K562 (cell line): Measurements from ENCODE around the gene BTD. TPM values are rescaled to one million over a fixed set of nuclear protein-coding genes. Genes with fewer than 3 reads are reported as not detected.

Experiments
- ATAC-seq: fragments of 200-7000 bp; cut with Tn5 transposase; 3 replicates; pipeline ENCODE4 v1.9.1; 2020; ENCODE audit warnings: moderate library complexity
- BruUV-seq: library from RNA; stranded (reverse); fragments of 400-500 nt; replicated peaks from 2 replicates; lab custom pipeline; 2021; lab: Mats Ljungman, UMichigan
- CTCF ChIA-PET: fragments of 300-600 bp; formaldehyde crosslinking; extraction: SDS; loops from one replicate; lab custom pipeline; 2021; ENCODE audit warnings: low intra/inter-chr PET ratio; lab: Yijun Ruan, JAX
- POLR2A ChIA-PET: fragments of 300-600, 350-650 bp; sonication (Branson Sonifier 250); formaldehyde crosslinking; extraction: SDS; loops from one replicate; lab custom pipeline; 2021; ENCODE audit warnings: antibody characterized with exemption, inconsistent platforms; lab: Yijun Ruan, JAX
- DNase-seq, 4 experiments: peaks; one replicate each; pipeline versions ENCODE4 v3.0.0 to v3.0.0-alpha.2; 2011 to 2018; ENCODE audit warnings: low spot score in 3 of 4, mixed read lengths in 3 of 4; ENCODE audit errors: extremely low read depth in 1 of 4
- FAIRE-seq: peaks from 2 replicates; lab custom pipeline; 2011; peaks lifted over from hg19 to GRCh38; lab: Jason Lieb, UNC
- H2AFZ ChIP-seq: 2 replicates; pipeline ENCODE4 v1.6.0; 2011; ENCODE audit warnings: low read depth, low read length, control low read depth, inconsistent platforms
- H3K27ac ChIP-seq: fragments of 200-600 bp; 3 replicates; pipeline ENCODE4 v1.8.0; 2011; ENCODE audit warnings: low read depth, mild to moderate bottlenecking, control low read depth, inconsistent platforms, low read length, moderate library complexity, mixed read lengths; ENCODE audit errors: extremely low read depth
- H3K27me3 ChIP-seq, 2 experiments: fragments of 300-600 bp in 1 of 2; 2 replicates in 1 of 2; 3 replicates in 1 of 2; pipeline versions ENCODE4 v1.6.0 to v1.8.0; 2011; ENCODE audit warnings: inconsistent platforms in 2 of 2, low read length in 2 of 2, mild to moderate bottlenecking in 1 of 2, mixed read lengths in 1 of 2, moderate library complexity in 1 of 2; ENCODE audit not compliant: control insufficient read depth in 2 of 2, insufficient read depth in 2 of 2
- H3K36me3 ChIP-seq: fragments of 300-600 bp; 3 replicates; pipeline ENCODE4 v1.8.0; 2011; ENCODE audit warnings: mild to moderate bottlenecking, low read length, inconsistent platforms; ENCODE audit not compliant: control insufficient read depth, insufficient read depth
- H3K4me1 ChIP-seq, 2 experiments: fragments of 200-600 bp in 1 of 2; replicated peaks in 1 of 2; 2 replicates in 1 of 2; 3 replicates in 1 of 2; pipeline versions ENCODE4 v1.5.1 to v1.8.0; 2011; ENCODE audit warnings: inconsistent platforms in 2 of 2, low read length in 2 of 2, mild to moderate bottlenecking in 1 of 2, mixed read lengths in 1 of 2, moderate library complexity in 1 of 2; ENCODE audit not compliant: control insufficient read depth in 2 of 2, insufficient read depth in 2 of 2
- H3K4me2 ChIP-seq: 2 replicates; pipeline ENCODE4 v1.6.1; 2011; ENCODE audit warnings: low read length, control low read depth, inconsistent platforms, mixed read lengths; ENCODE audit not compliant: insufficient read depth
- H3K4me3 ChIP-seq: fragments of 200-600 bp; sonication (generic), shearing (Covaris generic); 2 replicates; pipeline ENCODE4 v1.5.1; 2016; ENCODE audit warnings: control low read depth, inconsistent platforms
- H3K79me2 ChIP-seq: fragments of 200-600 bp; 3 replicates; pipeline ENCODE4 v1.8.0; 2011; ENCODE audit warnings: low read length, inconsistent platforms; ENCODE audit not compliant: control insufficient read depth, insufficient read depth
- H3K9ac ChIP-seq, 2 experiments: 2 replicates each; pipeline versions ENCODE4 v1.6.0 to v1.6.1; 2011; ENCODE audit warnings: low read depth in 2 of 2, low read length in 2 of 2, control low read depth in 1 of 2, inconsistent platforms in 1 of 2, mild to moderate bottlenecking in 1 of 2, mixed read lengths in 1 of 2; ENCODE audit not compliant: insufficient read depth in 1 of 2
- H3K9me1 ChIP-seq: one replicate; pipeline ENCODE4 v1.6.0; 2011; ENCODE audit warnings: inconsistent platforms, mild to moderate bottlenecking, low read length, moderate library complexity; ENCODE audit not compliant: control insufficient read depth, insufficient read depth
- H3K9me3 ChIP-seq: replicated peaks from 2 replicates; pipeline ENCODE4 v1.5.1; 2011; ENCODE audit warnings: low read depth, low read length, inconsistent platforms; ENCODE audit not compliant: control insufficient read depth, insufficient read depth
- H4K20me1 ChIP-seq: replicated peaks from 2 replicates; pipeline ENCODE4 v1.6.1; 2011; ENCODE audit warnings: low read length, inconsistent platforms, mixed read lengths; ENCODE audit not compliant: control insufficient read depth, insufficient read depth
- LCOR ChIP-seq: sonication (generic); formaldehyde crosslinking; IDR thresholded peaks from 2 replicates; pipeline ENCODE4 v1.8.0; 2022; ENCODE audit warnings: mild to moderate bottlenecking, missing genetic modification reagents
- MGA ChIP-seq: fragments of 450-650 bp; IDR thresholded peaks from 2 replicates; pipeline ENCODE4 v1.6.1; 2016; ENCODE audit warnings: mild to moderate bottlenecking, moderate library complexity
- SAFB ChIP-seq: fragments of 200-400 bp; formaldehyde crosslinking; IDR thresholded peaks from 2 replicates; pipeline ENCODE4 v1.6.1; 2017; ENCODE audit warnings: low read depth, low read length, borderline replicate concordance
- TBL1XR1 ChIP-seq, 2 experiments: IDR thresholded peaks; 2 replicates each; pipeline ENCODE4 v1.6.1; 2012; ENCODE audit warnings: improper control_type of control experiment in 2 of 2, low read length in 2 of 2, mild to moderate bottlenecking in 1 of 2
- ZBTB12 ChIP-seq: fragments of 250-450 bp; sonication (Bioruptor Pico); IDR thresholded peaks from 2 replicates; pipeline ENCODE4 v1.4.0; 2020
- ZNF586 ChIP-seq: fragments of 450-650 bp; formaldehyde crosslinking; conservative IDR thresholded peaks from 2 replicates; pipeline ENCODE4 v1.4.0; 2020; ENCODE audit warnings: mild to moderate bottlenecking, moderate library complexity
- ZNF639 ChIP-seq, 2 experiments: fragments of 200-800 bp in 1 of 2; sonication (Bioruptor generic) in 1 of 2; sonication (generic) in 1 of 2; formaldehyde crosslinking in 1 of 2; IDR thresholded peaks in 1 of 2; conservative IDR thresholded peaks in 1 of 2; 2 replicates each; pipeline versions ENCODE4 v1.5.0 to v1.6.1; 2016 to 2020; ENCODE audit warnings: missing compliant biosample characterization in 1 of 2, missing genetic modification characterization in 1 of 2, missing genetic modification reagents in 1 of 2
- WGBS: fragments of 100-300 bp; shearing (Covaris generic); methylation state at CpG from one replicate; pipeline ENCODE4 v1.1.6; 2016; ENCODE audit warnings: low coverage, mixed read lengths; ENCODE audit not compliant: insufficient coverage; ENCODE audit errors: missing lambda C conversion rate; 5-methylcytosine and 5-hydroxymethylcytosine counted together
- in situ Hi-C: fragments of 300-500 bp; cut with MboI; formaldehyde crosslinking; loops from 4 replicates; pipeline ENCODE4 v1.15.0; 2018; ENCODE audit warnings: inconsistent platforms, mixed read lengths
- intact Hi-C: fragments of 100-400 bp; cut with micrococcal nuclease; formaldehyde crosslinking; loops from 2 replicates; pipeline ENCODE4 v1.14.2; 2022
- polyA plus RNA-seq, 8 experiments: library from polyadenylated mRNA; depleted of rRNA in 4 of 8; stranded (reverse) in 5 of 8; unstranded in 3 of 8; fragments of >200 nt; fragmentation: Nextera tagmentation in 2 of 8; fragmentation: Illumina TruSeq in 1 of 8; extraction: Ambion mirVana in 2 of 8; extraction: Trizol in 1 of 8; gene quantifications; 2 replicates each; pipeline versions ENCODE4 v1.2.1 to v1.2.3, GENCODE V29; 2011 to 2014; ENCODE audit warnings: inconsistent platforms in 1 of 8, missing spikeins in 1 of 8
- total RNA-seq, 7 experiments: library from RNA; depleted of rRNA in 6 of 7; stranded (reverse); fragments of >200 nt in 6 of 7; fragmentation: Illumina TruSeq in 2 of 7; extraction: Trizol in 2 of 7; gene quantifications; 2 replicates each; pipeline versions ENCODE4 v1.2.1 to v1.2.3, GENCODE V29; 2011 to 2021; ENCODE audit warnings: low replicate concordance in 1 of 7

BTD gene
- total and polyA plus RNA-seq, 9 of the 15 experiments (the other 6 are each of a cell fraction or from before 2014, with no cell fraction given), result 6.6 to 26.2 (median 10.6) TPM

- no peak for FAIRE-seq
- 73% methylated on average over 9 of the region's 9 CpGs for WGBS
- no peaks in the 10 kb centered on the region for H3K9me3 ChIP-seq
- no peak for TF ChIP-seq MGA
- TF ChIP-seq ZBTB12, result no peak
- no peak for TF ChIP-seq LCOR (CRISPR knock-in tag)
- TF ChIP-seq TBL1XR1 (IDR thresholded peaks at IDR 0.05; ENCODE audit: low read length in 2 of 2), result no peak
- no peak for TF ChIP-seq ZNF639 (CRISPR knock-in tag; conservative IDR thresholded peaks at IDR 0.05 in 1 of 2, IDR thresholded peaks at IDR 0.05 in 1 of 2)
- TF ChIP-seq ZNF586 (CRISPR knock-in tag), result no peak
- no peak for TF ChIP-seq SAFB
These were observed 43.0 kb upstream of the BTD start for GRCh38 chr3:15558581-15558980.

More at GRCh38 chr3:15558581-15558980, 43.0 kb upstream of the BTD start:
- H3K27ac ChIP-seq, result no peak overlapping the region
- no TSS peak for BruUV-seq
- ATAC-seq (no peak), DNase-seq (no peak)
- no peaks in the 10 kb centered on the region for H3K79me2 ChIP-seq
- intact Hi-C loops (loop anchor here (5.0 kb wide), 4 partner anchors 156 to 631 kb away; no protein-coding TSS in a partner anchor), in situ Hi-C loops (no loop called here)
- H3K4me1 ChIP-seq, result peaks cover 0 to 6% of the 10 kb centered on the region in 2 experiments; a peak in 2 of 5 replicates
- no peaks in the 10 kb centered on the region for H4K20me1 ChIP-seq
- H2AFZ ChIP-seq, result no peak overlapping the region
- ChIA-PET POLR2A (interaction anchor here (0.6 to 0.7 kb wide), 2 partner anchors 8 to 63 kb away, joined by 3 to 4 read pairs; no protein-coding TSS in a partner anchor), CTCF (interaction anchor here (0.8 to 1.5 kb wide), 3 partner anchors 181 to 318 kb away, joined by 3 to 9 read pairs (median 3); no protein-coding TSS in a partner anchor)
- peaks cover 15% of the 10 kb centered on the region; the same call in 2 of the 3 replicates for H3K36me3 ChIP-seq
- no peak overlapping the region for H3K9ac ChIP-seq
- no peak overlapping the region for H3K4me2 ChIP-seq
- no peak overlapping the region for H3K4me3 ChIP-seq
- H3K9me1 ChIP-seq, result no peaks in the 10 kb centered on the region
- H3K27me3 ChIP-seq, result no peaks in the 10 kb centered on the region
